ENCODE measurements around the gene HCRTR2.
"Not testable (repeated sequence)": the region's sequence is repeated elsewhere in the genome, so short reads cannot be mapped to it uniquely, and the experiment has no call there.

HCRTR2 gene

GRCh38 chr6:55220961-55221360, 46.6 kb downstream of the HCRTR2 start:
- no peak for DNase-seq

GRCh38 chr6:55227862-55228261, 53.5 kb downstream of the HCRTR2 start:
- DNase-seq, result no peak

GRCh38 chr6:55239099-55239498, 64.8 kb downstream of the HCRTR2 start:
- no peak for DNase-seq

GRCh38 chr6:55240975-55241605, 66.8 kb downstream of the HCRTR2 start:
- not testable (repeated sequence) for DNase-seq

- no peak for DNase-seq
Observed at GRCh38 chr6:55250400-55250799, 76.1 kb downstream of the HCRTR2 start.

DNA sequence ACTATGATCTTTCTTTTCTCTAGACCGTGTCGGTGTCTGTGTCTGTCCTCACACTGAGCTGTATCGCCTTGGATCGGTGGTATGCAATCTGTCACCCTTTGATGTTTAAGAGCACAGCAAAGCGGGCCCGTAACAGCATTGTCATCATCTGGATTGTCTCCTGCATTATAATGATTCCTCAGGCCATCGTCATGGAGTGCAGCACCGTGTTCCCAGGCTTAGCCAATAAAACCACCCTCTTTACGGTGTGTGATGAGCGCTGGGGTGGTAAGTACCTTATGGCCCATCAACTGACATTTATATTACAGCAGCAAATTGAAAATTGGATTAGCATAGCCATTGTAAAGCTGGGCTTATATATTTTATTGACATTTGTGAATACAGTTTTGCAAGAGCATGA, 80.8 kb downstream of the HCRTR2 start:
- DNase-seq, result no peak

DNA sequence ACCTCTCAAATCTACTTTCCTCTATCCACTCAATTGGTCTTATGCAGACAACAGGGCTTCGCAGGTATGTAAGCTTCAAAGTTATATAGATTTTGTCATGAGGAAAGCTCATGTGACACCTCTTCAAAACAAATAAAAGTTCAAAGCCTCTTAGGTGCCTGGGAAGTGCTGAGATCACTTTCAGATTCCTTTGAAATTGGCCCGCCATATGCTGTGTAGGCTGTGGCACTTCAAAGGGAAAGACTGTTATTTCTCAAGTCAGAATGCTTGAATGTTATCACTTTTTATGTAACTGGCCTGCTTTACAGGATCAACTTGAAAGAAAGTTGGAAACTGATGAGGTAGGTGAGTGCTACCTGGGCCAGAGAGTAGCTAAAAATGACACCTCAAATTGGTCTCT, 85.9 kb downstream of the HCRTR2 start:
- DNase-seq, result no peak

DNA sequence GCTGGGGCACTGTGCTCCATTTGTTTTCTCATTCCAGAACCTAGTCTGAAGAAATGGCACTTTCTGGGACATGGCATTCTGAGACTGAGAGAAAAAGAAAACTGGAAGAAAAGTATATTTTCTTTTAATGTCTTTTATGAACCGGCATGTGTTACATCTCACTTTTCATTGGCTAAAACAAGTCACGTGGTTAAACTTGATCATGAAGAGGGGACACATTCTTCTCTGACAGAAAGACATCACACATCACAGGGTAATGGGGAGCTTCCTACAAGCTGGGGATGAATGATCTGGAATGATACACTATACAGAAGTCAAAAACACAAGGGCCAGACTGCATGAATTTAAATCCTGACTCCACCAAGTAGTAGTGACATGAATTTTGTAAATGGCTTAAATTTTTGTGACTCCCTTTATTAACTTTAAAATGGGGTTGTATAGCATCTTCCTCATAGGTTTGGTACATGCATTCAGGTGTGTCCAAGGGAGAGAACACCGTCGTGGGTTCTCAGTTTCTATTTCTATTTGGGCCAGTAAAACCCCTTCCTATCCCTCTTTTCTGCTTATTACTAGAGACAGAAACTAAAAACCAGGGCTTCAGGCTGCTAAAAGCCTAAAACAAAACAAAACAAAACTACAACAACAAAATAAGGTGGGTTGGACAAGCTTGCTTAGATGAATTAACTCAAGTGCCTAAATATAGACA, 91.2 kb downstream of the HCRTR2 start:
- DNase-seq, result no peak

GRCh38 chr6:55266896-55267295, 92.6 kb downstream of the HCRTR2 start:
- DNase-seq, result no peak

DNA sequence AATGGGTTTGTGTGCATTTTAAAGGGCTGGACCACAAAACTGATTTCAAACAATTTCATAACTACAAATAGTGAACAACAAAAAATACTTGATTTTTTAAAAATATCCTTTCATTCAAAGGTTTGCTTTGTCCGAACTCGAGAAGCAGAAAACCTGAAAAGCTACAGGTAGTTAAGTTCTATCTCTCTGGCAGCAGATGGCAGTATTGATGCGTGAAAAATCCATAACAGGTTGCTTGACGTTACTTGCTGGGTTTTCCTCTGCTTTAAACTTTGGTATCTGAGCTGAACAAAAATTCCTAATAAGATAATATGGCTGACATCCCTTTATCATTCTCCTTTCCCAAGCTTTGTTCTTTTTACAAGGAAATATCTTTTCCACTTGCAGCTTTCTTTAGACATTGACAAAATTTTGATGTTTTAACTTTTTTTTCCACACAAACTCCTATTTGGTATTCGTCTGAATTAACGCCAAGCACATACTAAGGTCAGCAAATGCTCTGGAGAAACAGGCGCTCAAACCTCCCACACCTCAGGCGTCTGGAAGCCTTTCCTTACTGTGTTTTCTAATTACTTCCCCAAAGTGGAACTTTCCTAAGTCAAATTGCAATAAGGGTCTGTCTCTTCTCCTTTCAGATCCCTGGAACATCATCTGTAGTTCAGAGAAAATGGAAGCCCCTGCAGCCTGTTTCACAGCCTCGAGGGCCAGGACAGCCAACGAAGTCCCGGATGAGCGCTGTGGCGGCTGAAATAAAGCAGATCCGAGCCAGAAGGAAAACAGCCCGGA, 102.6 kb downstream of the HCRTR2 start:
- no peak for DNase-seq

DNA sequence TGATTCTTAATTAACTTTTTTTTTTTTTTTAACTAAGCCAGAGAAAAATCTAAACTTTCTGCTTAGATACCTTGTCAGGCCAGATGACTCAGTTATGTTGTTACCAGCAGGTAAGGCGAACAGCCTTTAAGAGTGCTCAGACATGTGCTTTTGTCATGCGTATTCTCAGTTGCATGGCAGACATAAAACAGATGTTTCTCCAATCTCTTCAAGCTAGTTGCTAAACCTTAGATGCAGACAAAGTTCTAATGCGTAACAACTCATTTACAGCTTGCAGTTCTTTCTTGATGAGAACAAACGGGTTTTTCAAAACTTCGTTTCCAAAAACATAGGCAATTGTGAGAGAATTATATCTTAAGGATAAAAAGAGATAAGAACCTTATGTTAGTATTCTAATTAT, 103.3 kb downstream of the HCRTR2 start:
- no peak for DNase-seq

DNA sequence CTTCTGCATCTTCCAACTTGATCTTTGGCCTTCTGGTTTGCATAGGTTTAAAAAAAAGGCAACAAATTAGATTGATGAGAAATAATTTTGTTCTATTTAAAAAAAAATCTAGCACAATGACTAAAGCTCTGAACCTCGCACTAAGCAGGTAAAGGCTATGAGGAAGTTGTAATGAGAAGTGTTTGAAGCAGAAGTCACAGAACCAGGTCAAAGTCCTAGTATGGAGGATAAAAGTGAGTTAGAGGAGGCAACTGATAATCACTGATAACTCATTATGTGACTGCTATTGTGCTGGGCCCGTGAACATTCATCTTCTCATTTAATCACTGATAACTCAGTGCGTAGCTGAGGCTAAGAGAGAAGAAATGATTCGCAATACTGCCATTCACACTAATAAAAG, 106.9 kb downstream of the HCRTR2 start:
- DNase-seq, result no peak

GRCh38 chr6:55282115-55282514, 107.8 kb downstream of the HCRTR2 start:
- no peak for DNase-seq

- DNase-seq, result no peak
Observed at GRCh38 chr6:55286824-55287223, 112.5 kb downstream of the HCRTR2 start.

DNA sequence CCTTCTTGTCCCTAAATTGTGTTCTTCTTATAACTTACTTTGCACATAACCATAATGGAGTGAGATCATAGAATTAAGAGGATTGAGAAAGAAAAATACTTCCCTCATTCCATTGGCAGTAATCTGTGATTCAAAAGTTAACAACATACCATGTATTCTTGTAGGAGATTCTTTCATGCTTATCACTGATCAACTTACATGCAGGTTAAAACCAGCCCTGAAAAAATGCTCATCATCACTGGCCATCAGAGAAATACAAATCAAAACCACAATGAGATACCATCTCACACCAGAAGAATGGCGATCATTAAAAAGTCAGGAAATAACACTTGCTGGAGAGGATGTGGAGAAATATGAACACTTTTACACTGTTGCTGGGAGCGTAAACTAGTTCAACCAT, 116.4 kb downstream of the HCRTR2 start:
- no peak for DNase-seq

GRCh38 chr6:55293116-55293515, 118.8 kb downstream of the HCRTR2 start:
- no peak for DNase-seq

- DNase-seq, result not testable (repeated sequence)
Observed at GRCh38 chr6:55297214-55297613, 122.9 kb downstream of the HCRTR2 start.

DNA sequence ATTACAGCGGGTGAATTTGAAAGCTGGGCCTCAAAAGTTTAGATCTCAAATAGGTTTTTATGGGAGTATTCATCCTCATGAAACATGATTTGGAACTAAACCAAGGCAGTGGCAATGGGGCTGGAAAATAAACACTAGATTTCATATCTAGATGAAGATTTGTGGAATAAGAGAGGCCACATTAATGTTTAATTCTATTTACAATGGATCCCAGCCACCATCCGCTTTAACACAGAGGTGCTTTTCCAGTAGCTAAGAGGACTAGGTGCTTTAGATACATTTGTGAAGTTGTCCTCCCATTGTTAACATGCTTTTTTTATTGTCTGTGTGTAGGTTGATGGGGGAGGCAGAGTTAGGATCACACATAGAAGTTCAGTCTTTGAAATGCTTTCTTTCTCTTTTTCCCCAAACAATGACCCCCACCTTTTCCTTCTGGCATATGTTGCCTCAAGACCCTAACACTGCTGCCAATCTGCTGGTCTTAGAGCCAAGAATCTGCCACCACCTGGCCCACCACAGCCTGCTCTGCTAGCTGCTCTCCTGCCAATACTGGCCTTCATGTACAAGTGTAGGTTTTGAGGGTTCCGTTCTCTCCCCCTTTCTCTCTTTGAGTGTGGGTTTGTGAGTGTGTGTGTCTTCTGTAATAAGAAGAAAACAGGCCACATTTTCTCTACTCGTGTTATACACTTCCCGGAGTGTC, 125.1 kb downstream of the HCRTR2 start:
- no peak for DNase-seq

- no peak for DNase-seq
Observed at GRCh38 chr6:55304747-55305146, 130.4 kb downstream of the HCRTR2 start.

- DNase-seq, result no peak
Observed at GRCh38 chr6:55319961-55320695, 145.8 kb downstream of the HCRTR2 start.

DNA sequence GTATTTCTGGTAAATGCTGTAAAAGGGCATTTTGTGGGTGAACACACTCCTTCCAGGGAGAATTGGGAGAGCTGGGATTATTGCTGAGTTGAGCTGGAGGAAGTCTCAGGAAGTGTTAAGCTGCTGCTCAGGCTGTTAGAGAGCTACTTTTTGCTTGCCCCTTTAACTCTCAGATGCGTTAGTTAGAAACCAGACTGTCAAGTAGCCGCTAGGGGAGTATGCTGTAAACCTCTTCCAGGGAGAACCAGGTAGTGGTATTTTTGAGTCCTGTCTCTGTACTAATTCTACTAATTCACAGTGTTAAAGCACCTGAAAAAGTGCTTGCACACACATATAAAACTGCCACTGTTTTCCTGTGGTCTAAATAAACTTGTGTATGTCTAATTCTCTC, 146.4 kb downstream of the HCRTR2 start:
- no peak for DNase-seq

DNA sequence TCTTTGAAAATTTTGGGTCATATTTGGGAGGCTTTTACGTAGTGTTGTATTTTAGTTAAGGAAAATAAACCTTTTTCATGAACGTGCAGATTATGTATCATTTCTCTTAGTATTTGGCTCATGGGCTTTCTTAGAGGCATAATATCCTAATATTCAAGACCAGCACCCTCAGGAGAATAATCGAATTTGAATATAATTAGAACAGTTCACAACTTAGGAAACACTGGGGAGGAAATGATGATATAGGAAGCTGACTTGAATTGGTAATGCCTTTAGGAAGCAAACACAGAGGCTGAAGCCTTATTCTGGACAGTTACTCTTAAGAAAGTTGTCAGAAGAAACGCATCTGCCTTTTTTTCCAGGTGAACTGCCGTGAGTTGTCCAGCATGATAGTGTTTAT, 152.9 kb downstream of the HCRTR2 start, which contains the start of gene GFRAL:
Gene GFRAL, plus strand, starts transcription at position 301 of the 400 bp plus-strand sequence. Its CDS starts 86 bp downstream, at position 387.
- no peak for DNase-seq

Data from activated CD4-positive, CD25-positive, alpha-beta regulatory T cell (primary cell).